PC-9 (cell line): ENCODE data around the gene DPH6. TPM values are rescaled to one million over a fixed set of nuclear protein-coding genes. Genes with fewer than 3 reads are reported as not detected.
"Not testable (repeated sequence)": the region's sequence is repeated elsewhere in the genome, so short reads cannot be mapped to it uniquely, and the experiment has no call there.

Source experiments
- BruUV-seq: library from RNA; stranded (reverse); fragments of 400-500 nt; replicated peaks from 2 replicates; lab custom pipeline; 2021; lab: Mats Ljungman, UMichigan
- CTCF ChIA-PET: fragments of 300-600 bp; sonication (Branson Sonifier 250); formaldehyde crosslinking; loops from one replicate; lab custom pipeline; 2022; ENCODE audit warnings: antibody characterized with exemption; lab: Charles Lee
- POLR2A ChIA-PET: fragments of 300-600 bp; sonication (Branson Sonifier 250); formaldehyde crosslinking; loops from one replicate; lab custom pipeline; 2022; ENCODE audit warnings: antibody characterized with exemption; ENCODE audit not compliant: unreplicated experiment; lab: Charles Lee
- DNase-seq, 2 experiments: peaks; one replicate each; pipeline versions ENCODE4 v3.0.0 to v3.0.0-alpha.2; 2015 to 2022; ENCODE audit warnings: mixed read lengths in 1 of 2
- H2AFZ ChIP-seq: fragments of 200-600 bp; sonication (generic); 2 replicates; pipeline ENCODE4 v1.8.1; 2017; ENCODE audit warnings: antibody characterized with exemption
- H3F3A ChIP-seq: fragments of 200-600 bp; sonication (generic); 2 replicates; pipeline ENCODE4 v1.8.1; 2017; ENCODE audit warnings: antibody characterized with exemption, mild to moderate bottlenecking, low read depth; ENCODE audit not compliant: insufficient read depth
- H3K27ac ChIP-seq: fragments of 200-600 bp; sonication (generic); 2 replicates; pipeline ENCODE4 v1.6.1; 2016; ENCODE audit warnings: mixed run types
- H3K27me3 ChIP-seq: fragments of 200-600 bp; sonication (generic); 2 replicates; pipeline ENCODE4 v1.6.1; 2016; ENCODE audit warnings: low read depth, mixed run types; ENCODE audit not compliant: insufficient read depth
- H3K36me3 ChIP-seq: fragments of 200-600 bp; sonication (generic); 2 replicates; pipeline ENCODE4 v1.6.1; 2016; ENCODE audit warnings: low read depth, mixed run types
- H3K4me1 ChIP-seq: fragments of 200-600 bp; sonication (generic); replicated peaks from 2 replicates; pipeline ENCODE4 v1.6.1; 2016; ENCODE audit warnings: mixed run types; ENCODE audit not compliant: insufficient read depth
- H3K4me2 ChIP-seq: fragments of 200-600 bp; sonication (generic); 2 replicates; pipeline ENCODE4 v1.6.1; 2017; ENCODE audit warnings: mixed run types
- H3K4me3 ChIP-seq: fragments of 200-600 bp; sonication (generic); 2 replicates; pipeline ENCODE4 v1.6.1; 2016; ENCODE audit warnings: mixed run types
- H3K79me2 ChIP-seq: fragments of 200-600 bp; sonication (generic); 2 replicates; pipeline ENCODE4 v1.6.1; 2017; ENCODE audit warnings: low read depth, mixed run types
- H3K9me2 ChIP-seq: fragments of 200-600 bp; sonication (generic); 2 replicates; pipeline ENCODE4 v1.8.1; 2017; ENCODE audit warnings: mild to moderate bottlenecking; ENCODE audit not compliant: insufficient read depth
- H3K9me3 ChIP-seq: fragments of 200-600 bp; sonication (generic); 2 replicates; pipeline ENCODE4 v1.8.1; 2016; ENCODE audit warnings: low read depth; ENCODE audit not compliant: insufficient read depth
- H4K20me1 ChIP-seq: fragments of 200-600 bp; sonication (generic); 2 replicates; pipeline ENCODE4 v1.8.1; 2017; ENCODE audit not compliant: insufficient read depth
- EZH2 ChIP-seq: fragments of 200-600 bp; sonication (generic); IDR thresholded peaks from 2 replicates; pipeline ENCODE4 v1.8.0; 2017; ENCODE audit warnings: antibody characterized with exemption, low read depth
- intact Hi-C: fragments of 100-400 bp; cut with micrococcal nuclease; formaldehyde crosslinking; loops from one replicate; pipeline ENCODE4 v1.10.0; 2022; ENCODE audit not compliant: unreplicated experiment
- total RNA-seq: library from RNA; stranded (reverse); gene quantifications from 2 replicates; pipeline ENCODE4 v1.2.3, GENCODE V29; 2021
- TF ChIP-seq, protein P1 (sequence below): fragments of 200-600 bp; sonication (generic); conservative IDR thresholded peaks from 2 replicates; pipeline ENCODE4 v1.6.1; 2017; ENCODE audit warnings: mixed run types, antibody characterized with exemption, mild to moderate bottlenecking, moderate library complexity

DPH6 gene
- total RNA-seq, 1 experiment from 2014 or later, result 14.8 TPM

DNA sequence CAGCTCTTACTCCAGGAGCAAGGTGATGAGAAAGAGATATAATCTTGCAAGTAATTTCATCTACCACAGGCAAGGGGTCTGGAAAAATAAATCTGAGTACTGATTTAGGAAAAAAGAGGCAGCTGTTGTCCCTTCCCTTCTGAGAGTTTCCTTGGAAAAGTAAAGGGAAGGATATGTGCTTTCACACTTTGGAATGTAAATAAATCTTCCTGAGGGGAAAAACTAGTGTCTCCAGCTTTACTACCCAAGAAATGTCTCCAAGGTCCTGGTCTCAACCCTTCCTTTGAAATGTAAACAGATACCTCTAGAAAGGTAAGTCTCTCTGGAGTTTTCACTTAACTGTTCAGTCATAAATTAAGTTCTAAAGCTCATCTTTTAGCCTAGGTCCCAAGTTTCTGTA, 102.6 kb downstream of the DPH6 start:
- intact Hi-C loops, result loop anchor here (5.0 kb wide), 1 partner anchor 71 kb away; no protein-coding TSS in a partner anchor
- DNase-seq, result no peak

DNA sequence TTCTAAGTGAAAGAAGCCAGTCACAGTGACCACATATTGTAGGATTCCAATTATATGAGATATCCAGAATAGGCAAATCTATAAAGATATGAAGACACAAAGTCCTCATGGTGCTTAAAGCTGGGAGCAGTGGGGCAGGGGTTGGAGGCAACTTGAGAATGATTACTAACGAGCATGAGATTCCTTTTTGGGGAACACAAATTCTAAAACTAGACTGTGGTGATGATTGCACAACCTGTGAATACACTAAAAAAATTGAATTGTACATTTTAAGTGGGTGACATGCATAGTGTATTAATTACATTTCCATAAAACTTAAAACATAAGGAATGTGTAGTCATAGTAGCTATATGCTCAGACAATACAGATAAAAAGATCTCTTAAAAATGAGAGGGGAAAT, 103.2 kb downstream of the DPH6 start:
- Histone ChIP-seq H3K36me3 (no peaks in the 10 kb centered on the region), H3K79me2 (no peaks in the 10 kb centered on the region), H3K4me2 (no peak overlapping the region), H2AFZ (no peak overlapping the region), H3F3A (no peaks in the 10 kb centered on the region), H3K4me1 (no peaks in the 10 kb centered on the region), H3K27me3 (no peaks in the 10 kb centered on the region), H3K4me3 (no peak overlapping the region), H3K9me3 (no peaks in the 10 kb centered on the region), H4K20me1 (no peaks in the 10 kb centered on the region), H3K9me2 (no peaks in the 10 kb centered on the region), H3K27ac (no peak overlapping the region)
- ChIA-PET POLR2A (no interaction called here), CTCF (interaction anchor here (0.6 to 3.9 kb wide), 2 partner anchors 153 to 478 kb away, joined by 3 to 49 read pairs; no protein-coding TSS in a partner anchor)
- TF ChIP-seq EZH2, result no peak
- TF ChIP-seq, protein P1, sequence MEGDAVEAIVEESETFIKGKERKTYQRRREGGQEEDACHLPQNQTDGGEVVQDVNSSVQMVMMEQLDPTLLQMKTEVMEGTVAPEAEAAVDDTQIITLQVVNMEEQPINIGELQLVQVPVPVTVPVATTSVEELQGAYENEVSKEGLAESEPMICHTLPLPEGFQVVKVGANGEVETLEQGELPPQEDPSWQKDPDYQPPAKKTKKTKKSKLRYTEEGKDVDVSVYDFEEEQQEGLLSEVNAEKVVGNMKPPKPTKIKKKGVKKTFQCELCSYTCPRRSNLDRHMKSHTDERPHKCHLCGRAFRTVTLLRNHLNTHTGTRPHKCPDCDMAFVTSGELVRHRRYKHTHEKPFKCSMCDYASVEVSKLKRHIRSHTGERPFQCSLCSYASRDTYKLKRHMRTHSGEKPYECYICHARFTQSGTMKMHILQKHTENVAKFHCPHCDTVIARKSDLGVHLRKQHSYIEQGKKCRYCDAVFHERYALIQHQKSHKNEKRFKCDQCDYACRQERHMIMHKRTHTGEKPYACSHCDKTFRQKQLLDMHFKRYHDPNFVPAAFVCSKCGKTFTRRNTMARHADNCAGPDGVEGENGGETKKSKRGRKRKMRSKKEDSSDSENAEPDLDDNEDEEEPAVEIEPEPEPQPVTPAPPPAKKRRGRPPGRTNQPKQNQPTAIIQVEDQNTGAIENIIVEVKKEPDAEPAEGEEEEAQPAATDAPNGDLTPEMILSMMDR, result no peak
- intact Hi-C loops, result loop anchor here (5.0 kb wide), 1 partner anchor 70 kb away; no protein-coding TSS in a partner anchor
- DNase-seq, result no peak
- BruUV-seq, result no TSS peak

More for the DNA sequence above, 102.6 kb downstream of the DPH6 start:
- Histone ChIP-seq H3K4me3 (no peak overlapping the region), H3K79me2 (no peaks in the 10 kb centered on the region), H3K27ac (no peak overlapping the region), H3K9me2 (no peaks in the 10 kb centered on the region), H3K4me2 (no peak overlapping the region), H3K27me3 (no peaks in the 10 kb centered on the region), H3F3A (no peaks in the 10 kb centered on the region), H3K36me3 (no peaks in the 10 kb centered on the region), H4K20me1 (no peaks in the 10 kb centered on the region), H3K9me3 (no peaks in the 10 kb centered on the region), H2AFZ (no peak overlapping the region), H3K4me1 (no peaks in the 10 kb centered on the region)
- CTCF ChIA-PET, result interaction anchor here (3.9 kb wide), 1 partner anchor 154 kb away, joined by 49 read pairs; no protein-coding TSS in a partner anchor
- POLR2A ChIA-PET, result no interaction called here
- no TSS peak for BruUV-seq
- TF ChIP-seq, protein P1, result no peak
- no peak for TF ChIP-seq EZH2

DNA sequence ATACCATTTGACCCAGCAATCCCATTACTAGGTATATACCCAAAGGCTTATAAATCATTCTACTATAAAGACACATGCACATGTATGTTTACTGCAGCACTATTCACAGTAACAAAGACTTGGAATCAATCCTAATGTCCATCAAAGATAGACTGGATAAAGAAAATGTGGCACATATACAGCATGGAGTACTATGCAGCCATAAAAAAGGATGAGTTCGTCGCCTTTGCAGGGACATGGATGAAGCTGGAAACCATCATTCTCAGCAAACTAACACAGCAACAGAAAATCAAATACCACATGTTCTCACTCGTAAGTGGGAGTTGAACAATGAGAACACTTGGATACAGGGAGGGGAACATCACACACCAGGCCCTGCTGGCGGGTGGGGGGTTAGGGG, 104.7 kb downstream of the DPH6 start:
- H3K27me3 ChIP-seq, H3F3A ChIP-seq, H3K27ac ChIP-seq, H3K79me2 ChIP-seq, H4K20me1 ChIP-seq, H2AFZ ChIP-seq, H3K9me3 ChIP-seq, H3K9me2 ChIP-seq, H3K4me1 ChIP-seq, H3K4me3 ChIP-seq, BruUV-seq, H3K4me2 ChIP-seq, CTCF ChIA-PET, DNase-seq, H3K36me3 ChIP-seq: not testable (repeated sequence)
- intact Hi-C loops, result loop anchor here (5.0 kb wide), 1 partner anchor 69 kb away; no protein-coding TSS in a partner anchor
- POLR2A ChIA-PET, result interaction anchor here (0.7 kb wide), 1 partner anchor 472 kb away, joined by 8 read pairs; the partner anchor contains the start of gene AQR

DNA sequence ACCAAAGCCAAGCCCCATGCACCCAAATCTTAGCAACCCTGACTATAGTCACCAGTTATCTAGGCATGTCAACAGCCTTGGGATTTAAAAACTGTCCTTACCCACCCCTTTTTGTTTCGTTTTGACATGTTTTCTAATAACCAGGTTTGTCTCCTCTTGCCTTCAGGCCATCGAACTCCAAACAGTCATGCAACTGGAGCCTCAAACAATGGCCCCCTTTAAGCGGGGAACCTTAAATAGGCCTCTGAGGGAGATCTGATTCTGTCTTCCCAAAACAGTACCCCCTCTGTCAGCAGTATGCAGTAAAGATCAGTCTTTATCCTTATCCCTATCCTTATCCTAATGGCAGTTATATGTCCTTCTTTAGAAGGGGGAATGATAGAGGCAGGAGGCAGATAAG, 105.7 kb downstream of the DPH6 start:
- no peak overlapping the region for H2AFZ ChIP-seq
- no peak overlapping the region for H3K4me2 ChIP-seq
- TF ChIP-seq EZH2, result no peak
- TF ChIP-seq, protein P1, result no peak
- H3K9me3 ChIP-seq, result no peaks in the 10 kb centered on the region
- ChIA-PET POLR2A (no interaction called here), CTCF (no interaction called here)
- H3K36me3 ChIP-seq, result no peaks in the 10 kb centered on the region
- no peaks in the 10 kb centered on the region for H3K27me3 ChIP-seq
- H3K4me3 ChIP-seq, result no peak overlapping the region
- no peaks in the 10 kb centered on the region for H3F3A ChIP-seq
- H3K79me2 ChIP-seq, result no peaks in the 10 kb centered on the region
- intact Hi-C loops, result loop anchor here (5.0 kb wide), 1 partner anchor 68 kb away; no protein-coding TSS in a partner anchor
- DNase-seq, result no peak
- no peaks in the 10 kb centered on the region for H3K9me2 ChIP-seq
- H3K27ac ChIP-seq, result no peak overlapping the region
- BruUV-seq, result no TSS peak
- no peaks in the 10 kb centered on the region for H3K4me1 ChIP-seq
- no peaks in the 10 kb centered on the region for H4K20me1 ChIP-seq
